Stimulated activated CD4-positive, alpha-beta T cell treated with anti-CD3 and anti-CD28 coated beads, Interleukin-4, amount 100 ng/mL, for 48 hours (primary cell): ENCODE results near the gene RBBP4.
"Not testable (repeated sequence)": the region's sequence is repeated elsewhere in the genome, so short reads cannot be mapped to it uniquely, and the experiment has no call there.

ENCODE experiments used
- DNase-seq, 2 donors: peaks; one replicate each; pipeline ENCODE4 v3.0.0-alpha.2; 2020; ENCODE audit warnings: low read depth in 2 of 2

The RBBP4 gene

GRCh38 chr1:32639489-32640075, 11.4 kb upstream of the RBBP4 start:
- DNase-seq, result no peak

DNA sequence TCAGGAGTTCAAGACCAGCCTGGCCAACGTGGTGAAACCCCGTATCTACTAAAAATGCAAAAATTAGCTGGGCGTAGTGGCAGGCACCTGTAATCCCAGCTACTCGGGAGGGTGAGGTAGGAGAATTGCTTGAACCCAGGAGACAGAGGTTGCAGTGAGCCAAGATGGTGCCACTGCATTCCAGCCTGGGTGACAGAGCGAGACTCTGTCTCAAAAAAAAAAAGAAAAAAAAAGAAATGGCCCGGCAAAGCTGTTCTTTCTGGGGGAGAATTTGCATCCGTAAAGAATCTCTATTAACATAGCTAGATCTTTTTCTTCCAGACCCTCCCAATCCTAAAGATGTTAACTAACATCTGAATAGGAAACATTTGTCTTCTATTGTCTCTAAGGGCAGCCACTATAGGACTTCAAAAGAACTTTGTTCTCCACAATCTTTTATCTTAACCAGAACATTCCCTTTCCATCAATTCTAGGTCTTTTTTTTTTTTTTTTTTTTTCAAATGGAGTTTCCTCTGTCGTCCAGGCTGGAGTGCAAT, 8.6 kb upstream of the RBBP4 start:
- not testable (repeated sequence) for DNase-seq

DNA sequence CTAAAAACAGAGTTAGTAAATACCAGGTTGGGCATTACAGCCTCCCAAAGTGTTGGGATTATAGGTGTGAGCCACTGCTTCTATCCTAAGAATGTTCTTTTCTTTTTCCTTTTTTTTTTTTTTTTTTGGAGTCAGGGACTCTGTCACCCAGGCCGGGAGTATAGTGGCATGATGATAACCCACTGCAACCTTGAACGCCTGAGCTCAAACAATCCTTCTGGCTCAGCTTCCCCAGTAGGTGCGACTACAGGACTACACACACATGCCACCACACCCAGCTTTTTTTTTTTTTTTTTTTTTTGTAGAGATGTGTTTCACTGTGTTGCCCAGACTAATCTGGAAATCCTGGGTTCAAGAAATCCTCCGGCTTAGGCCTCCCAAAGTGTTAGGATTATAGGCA, 6.6 kb upstream of the RBBP4 start:
- no peak for DNase-seq

- DNase-seq, result no peak
Observed at GRCh38 chr1:32647308-32648134, 3.5 kb upstream of the RBBP4 start.

DNA sequence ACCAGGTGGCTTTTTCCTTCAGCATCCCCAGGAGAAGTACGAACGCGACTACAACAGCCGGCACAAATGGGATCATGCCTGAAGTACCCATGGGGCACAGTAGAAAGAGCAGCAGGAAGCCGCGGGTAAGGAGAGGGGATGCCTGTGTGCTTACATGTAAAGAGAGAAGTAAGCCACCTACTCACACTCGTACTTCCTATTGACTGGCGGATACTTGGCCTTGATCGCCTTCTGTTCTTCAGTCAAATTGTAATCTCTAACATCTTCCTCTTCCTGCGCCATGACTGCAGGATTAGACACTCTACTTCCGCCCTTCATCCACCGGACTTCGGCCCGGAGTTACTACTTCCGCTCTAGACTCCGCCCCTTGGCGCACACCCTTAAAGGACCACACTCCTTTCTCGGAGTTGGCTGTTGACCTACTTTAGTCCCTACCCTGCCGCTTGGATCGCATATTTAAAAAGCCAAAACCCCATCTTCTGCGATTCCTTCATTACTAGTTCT, 708 bp upstream of the RBBP4 start, which contains the start of gene ZBTB8OS:
ZBTB8OS (minus strand) TSS at position 303 of the 504 bp plus-strand sequence; CDS start at position 282, 21 bp downstream.
- DNase-seq, result peak; percentile 77 to 83

GRCh38 chr1:32651461-32652073, 559 bp downstream of the RBBP4 start:
- DNase-seq, result no peak

DNA sequence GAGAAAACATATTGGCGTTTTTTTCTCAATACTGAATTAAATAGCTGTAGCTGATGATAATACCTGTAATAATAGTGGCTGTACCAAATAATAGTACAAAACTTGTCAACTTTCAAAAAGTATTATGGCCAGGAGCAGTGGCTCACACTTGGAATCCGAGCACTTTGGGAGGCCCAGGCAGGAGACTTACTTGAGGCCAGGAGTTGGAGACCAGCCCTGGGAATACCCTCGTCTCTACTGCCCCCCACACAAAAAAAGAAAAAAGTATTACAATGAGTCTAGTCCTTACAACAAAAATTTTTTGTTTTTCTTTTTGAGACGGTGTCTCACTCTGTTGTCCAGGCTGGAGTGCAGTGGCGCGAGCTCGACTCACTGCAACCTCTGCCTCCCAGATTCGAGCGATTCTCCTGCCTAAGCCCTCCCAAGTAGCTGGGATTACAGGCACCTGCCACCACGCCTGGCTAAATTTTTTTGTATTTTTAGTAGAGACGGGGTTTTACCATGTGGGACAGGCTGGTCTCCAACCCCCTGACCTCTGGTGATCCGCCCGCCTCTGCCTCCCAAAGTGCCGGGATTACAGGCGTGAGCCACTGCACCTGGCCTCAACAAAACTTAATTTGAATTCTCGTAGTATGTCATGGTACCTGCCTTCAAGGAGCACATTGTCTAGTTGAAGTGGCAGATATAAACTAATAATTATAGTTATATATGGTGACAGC, 1.4 kb downstream of the RBBP4 start:
- no peak for DNase-seq

DNA sequence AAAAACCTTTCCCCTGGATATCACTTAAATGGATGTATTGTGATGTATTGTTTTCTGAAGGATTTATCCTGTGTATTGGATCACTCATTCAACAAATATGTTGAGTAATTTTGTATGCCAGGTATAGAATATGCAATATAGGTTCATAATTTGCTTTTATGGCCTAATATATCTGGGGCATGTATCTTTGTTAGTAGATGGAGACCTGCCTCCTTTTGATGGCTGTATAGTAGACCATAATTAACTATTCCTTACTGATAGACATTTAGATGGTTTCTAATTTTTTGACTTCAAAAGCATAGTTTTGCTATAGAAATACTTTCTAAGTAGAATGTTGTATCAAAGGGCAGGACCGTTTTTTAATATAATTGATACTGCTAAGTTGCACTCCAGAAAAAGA, 8.6 kb downstream of the RBBP4 start:
- no peak for DNase-seq

- DNase-seq, result no peak
Observed at GRCh38 chr1:32665915-32666314, 14.9 kb downstream of the RBBP4 start.

- no peak for DNase-seq
Observed at GRCh38 chr1:32666901-32667566, 16.0 kb downstream of the RBBP4 start.

GRCh38 chr1:32668716-32669115, 17.7 kb downstream of the RBBP4 start:
- not testable (repeated sequence) for DNase-seq

DNA sequence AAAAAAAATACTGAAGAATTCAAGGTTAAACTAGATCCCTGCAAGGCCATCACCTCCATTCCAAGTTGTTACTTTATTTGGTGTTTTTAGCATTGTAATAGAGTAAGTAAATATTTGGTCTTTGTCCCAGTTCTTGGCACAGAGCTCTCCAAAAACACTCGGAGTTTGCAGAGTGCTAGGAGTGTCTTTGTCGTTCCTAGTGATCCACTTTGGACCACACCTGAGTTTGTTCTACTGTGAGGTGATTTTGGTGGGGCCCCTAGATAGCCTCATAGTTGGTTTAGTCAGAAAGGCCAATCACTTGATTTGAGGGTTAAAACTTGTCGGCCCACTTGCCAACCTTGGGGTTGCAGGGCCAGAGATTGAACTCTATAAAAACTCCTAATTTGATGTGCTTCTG, 25.9 kb downstream of the RBBP4 start:
- DNase-seq, result no peak

DNA sequence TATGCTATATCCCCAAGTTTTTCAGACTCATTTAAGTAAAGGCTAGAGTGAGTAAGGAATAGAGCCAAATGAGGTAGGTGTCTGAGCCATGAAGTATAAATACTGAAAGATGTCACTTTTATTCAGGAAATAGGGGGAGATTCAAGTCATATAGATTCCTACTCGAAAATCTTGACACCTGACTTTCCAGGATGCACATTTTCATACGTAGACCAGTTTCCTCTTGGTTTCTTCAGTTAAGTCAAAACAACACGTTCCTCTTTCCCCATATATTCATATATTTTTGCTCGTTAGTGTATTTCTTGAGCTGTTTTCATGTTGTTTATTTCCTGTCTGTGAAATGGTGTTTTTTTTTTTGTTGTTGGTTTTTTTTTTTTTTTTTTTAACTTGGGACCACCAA, 29.0 kb downstream of the RBBP4 start:
- not testable (repeated sequence) for DNase-seq

DNA sequence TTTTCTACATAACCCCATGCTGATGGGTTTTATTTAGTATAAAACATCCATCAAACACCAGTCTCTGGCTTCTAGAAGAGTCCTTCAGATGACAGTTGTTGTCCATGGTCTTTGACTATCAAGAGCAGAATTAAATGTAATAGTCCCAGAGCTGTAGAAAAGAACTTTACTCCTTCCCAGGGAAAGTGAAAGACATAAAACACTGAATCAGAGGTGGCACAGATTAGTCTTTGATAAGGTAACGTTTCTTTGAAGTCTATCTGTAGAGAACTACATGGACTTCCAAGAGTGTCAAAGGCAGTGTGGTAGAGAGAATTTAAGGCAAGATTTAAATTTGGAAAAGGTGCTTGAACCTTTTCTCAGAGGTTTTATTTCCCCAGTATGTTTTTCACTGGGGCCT, 29.6 kb downstream of the RBBP4 start:
- no peak for DNase-seq

- DNase-seq, result no peak
Observed at GRCh38 chr1:32681509-32681908, 30.5 kb downstream of the RBBP4 start.

- no peak for DNase-seq
Observed at GRCh38 chr1:32681999-32682398, 31.0 kb downstream of the RBBP4 start.

GRCh38 chr1:32683397-32683796, 32.4 kb downstream of the RBBP4 start:
- DNase-seq, result no peak

- no peak for DNase-seq
Observed at GRCh38 chr1:32684167-32684811, 33.3 kb downstream of the RBBP4 start.

DNA sequence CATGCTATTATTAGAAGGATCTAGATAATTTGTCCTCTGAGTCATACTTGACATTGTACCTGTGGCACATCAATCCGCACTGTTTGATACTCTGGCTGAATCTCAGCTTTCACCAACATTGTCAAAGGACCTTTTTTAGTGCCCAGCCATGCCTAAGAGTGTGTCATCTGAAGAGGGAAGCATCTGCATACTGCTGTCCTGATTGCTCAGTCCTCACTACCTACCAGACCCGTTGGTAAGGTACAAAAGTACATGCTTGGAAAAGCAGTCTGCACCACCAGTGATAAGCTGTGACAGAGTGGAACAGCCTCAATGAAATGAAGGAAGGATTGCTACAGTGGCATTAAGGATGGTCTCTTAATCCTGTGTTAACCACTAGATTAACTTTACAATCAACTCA, 34.5 kb downstream of the RBBP4 start:
- DNase-seq, result no peak

GRCh38 chr1:32686387-32686786, 35.4 kb downstream of the RBBP4 start:
- DNase-seq, result no peak
